Activated CD4-positive, alpha-beta T cell treated with anti-CD3 and anti-CD28 coated beads, Interleukin-10, Interleukin-2, amounts not matched to agents 100 ng/mL and 50 ng/mL, durations not matched to agents 16 hours and 8 hours (primary cell): ENCODE data around the gene CCNJ.

ENCODE experiments used
- DNase-seq: peaks from one replicate; pipeline ENCODE4 v3.0.0-alpha.2; 2020

CCNJ gene

GRCh38 chr10:96061232-96061631, 17.8 kb downstream of the CCNJ start:
- no peak for DNase-seq

DNA sequence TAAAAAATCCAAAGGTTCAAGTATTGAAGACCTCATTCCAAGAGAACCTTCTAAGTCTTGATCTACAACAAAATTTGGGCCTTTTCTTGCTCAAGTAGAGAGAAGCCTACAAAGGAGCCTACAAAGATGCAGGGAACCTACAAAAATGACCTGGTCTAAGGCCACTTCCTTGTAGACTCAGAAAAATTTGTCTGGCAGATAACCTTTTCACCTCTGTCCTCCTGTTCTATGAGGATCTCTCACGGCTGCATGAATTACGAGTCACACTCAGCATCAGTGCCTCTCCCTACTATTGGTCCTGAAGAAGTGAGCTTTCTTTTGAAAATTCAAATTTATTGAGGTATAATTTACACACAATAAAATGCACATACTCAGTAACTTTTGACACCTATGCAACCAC, 29.3 kb downstream of the CCNJ start:
- no peak for DNase-seq

- DNase-seq: peak; percentile 92
These were observed 30.3 kb downstream of the CCNJ start for GRCh38 chr10:96073722-96074121.

DNA sequence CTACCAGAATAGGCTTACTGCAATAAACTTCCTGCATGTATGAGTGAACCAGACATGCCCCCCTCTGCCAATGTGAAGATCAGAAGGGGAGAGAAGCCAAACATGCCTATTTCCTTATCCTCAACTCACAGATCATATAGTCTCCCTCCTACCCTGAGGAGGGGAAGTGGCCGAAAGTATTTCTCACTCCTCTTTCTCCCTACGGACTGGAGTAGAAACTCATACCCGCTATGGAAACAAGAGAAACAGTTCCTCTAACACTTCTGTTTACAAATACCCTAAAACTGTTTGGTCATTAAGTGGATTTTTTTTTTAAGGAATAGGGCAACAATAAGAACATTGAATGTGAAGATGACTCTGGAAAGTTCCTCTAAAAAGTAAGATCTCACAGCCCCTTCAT, 31.4 kb downstream of the CCNJ start:
- no peak for DNase-seq

DNA sequence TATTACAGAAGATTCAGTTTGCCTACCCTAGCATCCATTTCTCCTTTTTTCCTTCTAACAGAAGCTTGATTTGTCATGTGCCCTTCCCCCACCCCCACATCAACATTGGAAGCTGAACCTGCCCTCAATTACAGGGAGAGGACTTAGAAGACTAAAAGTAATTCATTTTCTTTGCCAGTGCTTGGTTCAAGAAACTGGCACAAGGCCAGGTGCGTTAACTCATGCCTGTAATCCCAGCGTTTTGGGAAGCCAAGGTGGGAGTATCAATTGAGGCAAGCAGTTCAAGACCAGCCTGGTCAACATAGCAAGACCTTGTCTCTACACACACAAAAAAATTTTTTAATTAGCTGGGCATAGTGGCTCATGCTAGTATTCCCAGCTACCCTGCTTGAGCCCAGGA, 32.6 kb downstream of the CCNJ start:
- DNase-seq: no peak

- DNase-seq: no peak
These were observed 33.8 kb downstream of the CCNJ start for GRCh38 chr10:96077156-96077555.

GRCh38 chr10:96082153-96082552, 38.8 kb downstream of the CCNJ start:
- DNase-seq: no peak

DNA sequence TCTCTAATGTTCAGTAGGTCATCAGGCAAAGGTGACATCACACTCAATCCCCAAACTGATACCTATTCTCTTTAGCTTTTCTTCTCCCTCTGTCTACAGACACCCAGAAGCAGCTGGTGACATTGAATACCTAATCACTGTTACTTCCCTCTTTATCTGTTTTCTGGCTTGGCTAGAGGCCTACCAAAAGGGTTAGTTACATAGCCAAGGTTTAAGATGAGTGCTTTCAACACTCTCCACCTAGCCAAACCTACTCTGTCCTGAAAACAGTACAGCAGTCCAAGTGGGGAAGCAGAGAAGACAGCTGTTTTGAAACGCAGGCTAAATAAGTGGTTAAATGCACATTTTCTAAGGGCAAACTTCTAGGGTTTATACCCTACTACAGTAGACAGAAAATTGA, 39.4 kb downstream of the CCNJ start:
- DNase-seq: no peak

- DNase-seq: no peak
These were observed 45.7 kb downstream of the CCNJ start for GRCh38 chr10:96089116-96089515.

DNA sequence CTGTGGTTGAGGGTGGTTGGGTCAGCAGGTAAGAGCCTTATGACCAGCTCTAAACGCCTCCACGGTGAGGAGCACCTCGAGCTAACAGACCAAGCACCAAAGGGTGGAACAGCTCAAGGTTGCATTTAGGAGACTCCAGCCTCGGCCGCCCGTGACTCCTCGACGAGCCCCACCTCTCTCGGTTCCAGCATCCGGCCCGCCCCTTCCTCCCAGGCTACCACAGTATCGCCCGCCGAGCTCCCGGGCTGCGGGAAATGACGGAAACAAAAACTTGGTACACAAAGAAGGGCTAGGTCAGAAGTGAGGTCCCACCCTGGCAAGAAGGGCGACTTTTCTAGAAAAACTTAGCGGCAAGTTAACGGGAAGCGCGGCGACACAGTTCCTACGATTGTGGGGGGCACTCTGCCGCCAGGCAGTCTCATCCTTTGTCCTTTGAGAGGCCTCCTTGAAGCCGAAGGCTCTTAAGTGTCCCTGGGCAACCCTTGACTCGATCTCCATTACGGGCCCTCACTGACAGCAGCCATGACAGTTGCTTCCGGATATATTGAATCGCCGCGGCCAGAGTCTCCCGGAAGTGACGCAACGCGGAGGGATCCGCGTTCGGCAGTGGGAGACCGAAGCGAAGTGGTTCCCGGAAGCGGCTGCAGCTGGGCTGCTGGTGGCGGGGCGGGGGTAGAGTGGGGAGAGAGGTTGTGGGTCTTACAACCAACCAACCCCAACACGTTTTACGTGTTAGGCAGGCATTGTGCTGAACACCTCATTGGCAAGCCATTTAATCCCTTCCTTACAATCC, 46.5 kb downstream of the CCNJ start:
- peak; percentile 95 for DNase-seq

GRCh38 chr10:96090463-96090800, 47.0 kb downstream of the CCNJ start:
- DNase-seq: no peak

- no peak for DNase-seq
These were observed 49.8 kb downstream of the CCNJ start for GRCh38 chr10:96092999-96093767.

DNA sequence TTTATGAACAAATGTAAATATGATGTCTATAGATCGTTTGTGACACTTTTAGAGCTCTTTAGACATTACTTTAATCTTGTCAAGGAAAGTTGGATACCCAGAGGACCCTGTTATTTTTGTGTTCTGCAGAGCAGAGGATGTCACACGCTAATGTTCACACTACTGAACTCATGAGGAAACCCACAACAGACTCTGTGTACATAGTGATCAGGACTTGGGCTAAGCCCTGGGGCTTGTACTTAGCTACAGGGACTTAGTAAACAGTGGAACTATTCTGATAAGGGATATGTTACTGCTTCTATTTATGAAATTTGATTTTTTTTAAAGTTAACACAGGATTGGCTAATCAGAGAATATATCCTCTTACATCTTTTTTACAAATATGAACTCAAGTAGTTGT, 50.6 kb downstream of the CCNJ start:
- no peak for DNase-seq

DNA sequence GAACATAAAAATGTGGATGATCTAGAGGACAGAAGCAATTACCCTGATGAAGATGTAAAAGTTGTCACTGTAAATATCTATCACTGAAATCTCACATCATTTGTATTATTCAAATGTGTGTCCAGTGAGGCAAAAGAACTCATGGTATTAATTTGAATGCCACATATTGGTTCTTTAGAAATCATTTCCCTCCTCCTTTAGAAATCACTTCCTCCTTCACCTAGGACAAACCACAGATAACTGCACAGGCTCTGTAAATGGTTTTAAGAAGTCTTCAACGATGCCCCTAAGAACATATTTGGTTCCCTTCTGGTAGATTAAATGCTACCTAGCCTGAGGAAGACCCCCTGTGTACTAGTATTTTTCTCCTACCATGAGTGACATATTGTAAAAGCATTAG, 53.6 kb downstream of the CCNJ start:
- DNase-seq: no peak

- DNase-seq: no peak
These were observed 54.5 kb downstream of the CCNJ start for GRCh38 chr10:96097865-96098264.

GRCh38 chr10:96107623-96108038, 64.2 kb downstream of the CCNJ start:
- no peak for DNase-seq
